H54 (cell line): ENCODE results near the gene TRIP10.
A peak's percentile ranks its signal among the peaks of the same experiment; 100 is the strongest.
"Not testable (repeated sequence)": the region's sequence is repeated elsewhere in the genome, so short reads cannot be mapped to it uniquely, and the experiment has no call there.

Experiments
- DNase-seq: peaks from one replicate; pipeline ENCODE4 v3.0.0; 2011; ENCODE audit warnings: low spot score, mixed read lengths; ENCODE audit not compliant: insufficient read length
- FAIRE-seq: peaks from 3 replicates; lab custom pipeline; 2011; peaks lifted over from hg19 to GRCh38; lab: Jason Lieb, UNC
- POLR2A ChIP-seq: IDR thresholded peaks from 2 replicates; pipeline ENCODE4 v1.6.1; 2011; ENCODE audit warnings: low read depth, mild to moderate bottlenecking, low read length

Gene TRIP10

DNA sequence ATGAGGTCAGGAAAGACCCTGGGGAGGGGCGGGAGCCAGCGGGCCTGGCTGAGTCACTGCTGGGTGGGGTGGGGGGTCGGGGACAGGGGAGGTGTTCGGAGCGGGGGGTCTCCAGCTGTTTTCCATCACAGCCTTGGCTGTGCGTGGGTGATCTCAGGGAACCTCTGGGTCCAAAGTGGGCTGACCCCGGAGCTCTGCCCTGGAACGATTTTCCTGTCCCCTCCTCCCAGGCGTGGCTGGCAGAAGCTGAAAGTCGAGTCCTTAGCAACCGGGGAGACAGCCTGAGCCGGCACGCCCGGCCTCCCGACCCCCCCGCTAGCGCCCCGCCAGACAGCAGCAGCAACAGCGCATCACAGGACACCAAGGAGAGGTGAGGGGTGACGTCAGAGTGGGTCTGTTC lies 10.6 kb downstream of the TRIP10 start:
- FAIRE-seq (no peak), DNase-seq (no peak)
- no peak for TF ChIP-seq POLR2A

DNA sequence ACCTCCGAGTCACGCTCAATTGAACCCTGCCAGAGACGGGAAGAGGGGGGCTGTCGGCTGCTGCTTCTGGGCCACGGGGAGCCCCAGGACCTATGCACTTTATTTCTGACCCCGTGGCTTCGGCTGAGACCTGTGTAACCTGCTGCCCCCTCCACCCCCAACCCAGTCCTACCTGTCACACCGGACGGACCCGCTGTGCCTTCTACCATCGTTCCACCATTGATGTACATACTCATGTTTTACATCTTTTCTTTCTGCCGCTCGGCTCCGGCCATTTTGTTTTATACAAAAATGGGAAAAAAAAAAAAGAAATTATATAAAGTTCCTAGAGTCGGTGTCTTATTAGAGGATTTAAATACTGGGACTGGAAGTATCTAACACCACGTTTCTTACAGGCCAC lies 11.7 kb downstream of the TRIP10 start:
- no peak for FAIRE-seq
- TF ChIP-seq POLR2A: no peak
- DNase-seq: no peak

DNA sequence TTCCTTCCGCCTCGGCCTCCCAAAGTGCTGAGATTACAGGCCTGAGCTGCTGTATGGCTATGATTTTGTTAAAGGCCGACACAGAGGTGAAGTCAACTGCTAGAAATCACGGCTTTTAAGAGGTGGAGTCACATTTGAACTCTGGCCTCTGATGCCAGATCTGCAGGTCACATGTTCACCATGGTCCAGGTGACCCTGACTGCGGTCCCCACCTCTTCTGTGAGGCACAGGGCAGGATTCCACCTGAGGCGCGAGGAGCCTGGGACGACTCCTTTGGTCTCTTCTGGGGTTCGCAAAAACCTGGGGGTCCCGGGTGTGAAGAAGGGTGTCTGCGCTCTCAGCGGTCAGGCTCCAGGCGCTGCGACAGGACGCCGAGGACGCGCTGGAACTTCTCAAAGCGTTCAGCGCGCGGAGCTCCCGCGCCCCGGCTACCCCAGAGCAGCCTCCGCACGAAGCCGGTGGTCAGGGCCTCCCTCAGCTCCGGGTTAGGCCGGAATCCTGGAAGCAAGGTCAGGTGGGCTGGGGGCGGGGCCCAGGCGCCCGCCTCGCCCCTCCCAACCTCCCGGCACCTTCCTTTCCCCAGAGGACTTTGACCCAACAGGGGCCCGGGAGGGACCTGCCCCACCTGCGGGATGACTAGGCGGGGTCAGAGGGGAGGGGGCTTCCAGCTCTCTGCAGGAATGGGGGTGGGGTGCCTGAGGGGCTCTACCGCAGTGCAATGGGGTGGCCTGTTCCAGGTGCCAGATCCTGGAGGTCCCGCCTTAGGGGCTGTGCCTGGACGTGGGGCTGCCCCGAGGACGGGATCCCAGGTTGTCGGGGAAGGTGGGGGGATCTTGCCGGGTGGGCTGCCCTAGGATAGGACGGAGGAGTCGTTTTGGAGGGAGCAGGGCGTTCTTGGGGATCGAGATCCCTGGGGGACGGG lies 13.0 kb downstream of the TRIP10 start:
- FAIRE-seq: no peak

DNA sequence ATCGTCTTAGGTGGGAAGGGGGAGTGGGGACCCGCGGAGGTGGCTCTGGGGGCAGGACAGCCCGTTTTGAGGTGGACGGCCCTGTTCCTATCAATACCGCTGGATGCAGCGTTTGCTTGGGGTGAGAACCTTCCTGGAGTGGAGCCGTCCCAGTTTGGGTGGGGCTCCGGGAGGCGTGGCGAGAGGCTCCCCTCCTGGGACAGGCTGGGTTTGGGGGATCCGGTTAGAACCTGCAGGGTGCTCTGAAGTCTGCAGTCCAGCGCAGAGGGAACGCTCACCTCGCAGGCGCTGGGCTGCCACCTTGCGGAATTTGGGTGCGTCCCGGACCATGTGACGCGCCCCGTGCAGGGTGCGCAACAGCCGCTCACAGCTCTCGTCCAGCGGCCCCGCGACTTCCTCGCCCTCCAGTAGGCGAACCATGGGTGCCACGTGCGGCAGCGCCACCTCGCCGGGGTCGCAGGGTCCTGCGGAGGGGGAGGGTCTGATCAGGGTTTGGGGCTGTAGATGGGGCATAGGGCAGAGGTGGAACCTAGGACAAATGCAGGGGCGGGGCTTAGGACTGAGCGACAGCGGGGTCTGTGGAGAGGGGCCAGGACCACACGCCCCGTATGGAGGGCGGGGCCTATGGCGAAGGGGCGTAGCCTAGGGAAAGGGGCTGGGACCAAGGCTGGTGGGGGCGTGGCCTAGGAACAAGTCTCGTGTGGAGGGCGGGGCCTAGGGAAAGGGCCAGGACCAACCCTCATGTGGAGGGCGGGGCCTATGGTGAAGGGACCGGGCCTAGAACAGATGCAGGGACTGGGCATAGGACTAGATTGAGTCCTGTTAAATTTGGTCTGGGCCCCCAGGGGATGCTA lies 13.9 kb downstream of the TRIP10 start:
- DNase-seq (peak; percentile 70), FAIRE-seq (no peak)
- TF ChIP-seq POLR2A: no peak

More for the DNA sequence above, 13.0 kb downstream of the TRIP10 start:
- TF ChIP-seq POLR2A: no peak
- no peak for DNase-seq

DNA sequence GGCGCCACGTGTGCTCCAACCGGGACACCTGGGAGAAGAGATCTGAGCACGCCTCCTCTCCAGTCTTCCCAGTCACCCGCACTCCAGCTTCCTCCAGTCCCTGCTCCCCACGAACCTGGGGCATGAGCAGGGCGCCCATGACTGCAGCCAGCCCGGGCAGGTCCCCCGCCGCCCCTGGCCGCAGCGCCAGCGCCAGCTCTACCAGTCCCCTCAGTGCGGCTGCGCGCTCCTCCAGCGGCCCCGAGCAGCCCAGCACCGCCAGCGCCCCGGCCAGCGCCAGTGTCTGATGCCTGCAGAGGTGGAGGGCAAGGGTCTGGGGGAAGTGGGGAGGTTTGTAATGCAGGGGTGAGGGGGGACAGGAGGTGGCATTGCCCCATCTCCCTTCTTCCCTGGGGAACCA lies 14.7 kb downstream of the TRIP10 start:
- FAIRE-seq: no peak
- TF ChIP-seq POLR2A: no peak
- DNase-seq: no peak

DNA sequence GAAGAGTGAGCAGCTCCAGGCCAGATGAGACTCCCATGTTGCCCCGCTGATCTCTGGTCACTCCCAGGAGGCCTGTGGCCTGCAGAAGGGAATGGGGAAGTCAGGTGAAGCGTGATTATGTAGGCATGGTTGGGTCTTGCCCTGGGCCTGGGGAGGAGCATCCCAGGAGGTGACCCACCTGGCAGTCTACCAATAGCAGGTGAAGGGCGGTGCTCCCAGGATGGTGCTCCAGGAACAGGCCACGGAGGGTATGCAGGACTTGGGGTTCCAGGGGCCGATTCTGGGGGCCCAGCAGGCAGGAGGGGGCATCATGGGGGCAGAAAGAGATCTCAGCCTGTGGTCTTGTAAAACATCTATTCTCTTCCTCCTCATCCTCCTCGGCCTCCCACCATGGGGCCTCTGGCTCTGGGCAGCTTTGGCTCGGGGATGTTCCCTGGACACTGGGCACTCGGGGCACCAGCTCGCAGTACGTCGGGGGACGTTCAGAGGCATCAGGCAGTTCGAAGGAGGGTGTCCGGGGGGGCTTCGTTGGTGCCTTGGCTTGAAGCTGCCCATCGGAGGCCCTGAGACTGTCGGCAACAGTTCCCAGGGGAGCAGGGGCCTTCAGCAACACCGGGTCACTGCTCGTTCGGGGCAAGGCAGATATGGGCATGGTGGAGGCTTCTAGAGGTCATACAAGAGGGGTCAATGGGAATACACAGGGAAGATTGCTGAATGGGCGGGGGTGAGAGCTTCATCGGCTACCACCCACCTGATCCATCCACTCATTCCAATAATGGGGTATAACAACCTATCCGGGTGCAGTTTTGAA lies 15.4 kb downstream of the TRIP10 start:
- no peak for TF ChIP-seq POLR2A
- DNase-seq (no peak), FAIRE-seq (no peak)

DNA sequence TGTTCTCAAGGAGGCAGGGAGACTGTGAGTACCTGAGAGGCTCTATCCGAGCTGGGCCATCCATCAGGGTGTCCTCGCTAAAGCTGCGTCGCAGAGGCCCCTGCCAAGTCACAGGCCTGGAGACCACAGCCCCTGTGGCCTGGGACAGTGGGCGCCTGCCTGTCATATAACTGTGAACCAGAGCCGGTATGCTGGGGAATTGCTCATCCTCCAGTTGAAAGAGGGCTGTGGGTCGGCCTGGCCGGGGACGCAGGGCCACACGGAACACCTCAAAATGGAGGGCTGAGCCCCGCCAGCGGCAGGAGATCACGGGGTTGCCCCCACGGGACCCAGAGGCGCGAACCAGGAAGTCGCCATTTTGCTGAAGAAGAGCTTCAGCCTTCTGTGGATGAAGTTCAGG lies 21.1 kb downstream of the TRIP10 start:
- no peak for TF ChIP-seq POLR2A
- FAIRE-seq (no peak), DNase-seq (no peak)

DNA sequence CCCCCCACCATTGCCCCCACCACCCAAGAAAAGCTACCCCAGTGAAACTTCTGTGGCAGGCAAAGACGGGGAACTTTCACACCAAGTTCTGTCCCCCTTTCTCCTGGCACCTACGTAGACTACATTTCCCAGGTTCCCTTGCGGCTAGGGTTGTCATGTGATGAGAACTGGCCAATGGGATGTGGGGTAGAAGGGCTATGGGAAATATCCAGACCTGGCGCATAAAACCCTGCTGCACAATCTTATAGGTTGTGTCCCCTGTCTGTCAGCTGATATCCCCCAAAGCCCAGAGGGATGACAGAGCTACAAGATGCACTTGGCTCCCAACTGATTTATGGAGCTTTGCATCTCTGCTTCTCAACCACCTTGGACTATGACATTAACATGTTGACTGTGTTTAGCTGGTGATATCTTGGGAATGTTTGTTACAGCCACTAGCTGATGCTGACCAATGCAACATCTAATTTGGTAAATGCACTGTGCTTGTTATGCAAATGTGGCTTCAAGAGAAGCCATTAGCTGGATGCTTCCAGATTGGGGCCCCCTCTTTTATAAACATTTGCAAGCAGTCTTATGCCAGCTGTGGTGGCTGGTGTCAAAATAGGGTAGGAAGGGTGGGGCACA lies 21.7 kb downstream of the TRIP10 start:
- FAIRE-seq (no peak), DNase-seq (peak; percentile 53)
- no peak for TF ChIP-seq POLR2A

DNA sequence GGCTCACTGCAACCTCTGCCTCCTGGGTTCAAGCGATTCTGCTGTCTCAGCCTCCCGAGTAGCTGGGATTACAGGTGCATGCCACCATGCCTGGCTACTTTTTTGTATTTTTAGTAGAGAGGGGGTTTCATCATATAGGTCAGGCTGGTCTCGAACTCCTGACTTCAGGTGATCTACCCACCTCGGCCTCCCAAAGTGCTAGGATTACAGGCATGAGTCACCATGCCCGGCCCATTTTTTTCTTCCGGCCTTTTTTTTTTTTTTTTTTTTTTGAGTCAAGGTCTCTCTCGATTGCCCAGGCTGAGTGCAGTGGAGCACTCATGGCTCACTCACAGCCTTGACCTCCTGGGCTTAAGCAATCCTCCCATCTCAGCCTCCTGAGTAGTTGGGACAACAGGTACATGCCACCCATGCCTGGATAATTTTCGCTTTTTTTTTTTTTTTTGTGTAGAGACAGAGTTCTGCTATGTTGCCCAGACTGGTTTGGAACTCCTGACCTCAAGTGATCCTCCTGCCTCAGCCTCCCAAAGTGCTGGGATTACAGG lies 22.8 kb downstream of the TRIP10 start:
- not testable (repeated sequence) for FAIRE-seq, DNase-seq

DNA sequence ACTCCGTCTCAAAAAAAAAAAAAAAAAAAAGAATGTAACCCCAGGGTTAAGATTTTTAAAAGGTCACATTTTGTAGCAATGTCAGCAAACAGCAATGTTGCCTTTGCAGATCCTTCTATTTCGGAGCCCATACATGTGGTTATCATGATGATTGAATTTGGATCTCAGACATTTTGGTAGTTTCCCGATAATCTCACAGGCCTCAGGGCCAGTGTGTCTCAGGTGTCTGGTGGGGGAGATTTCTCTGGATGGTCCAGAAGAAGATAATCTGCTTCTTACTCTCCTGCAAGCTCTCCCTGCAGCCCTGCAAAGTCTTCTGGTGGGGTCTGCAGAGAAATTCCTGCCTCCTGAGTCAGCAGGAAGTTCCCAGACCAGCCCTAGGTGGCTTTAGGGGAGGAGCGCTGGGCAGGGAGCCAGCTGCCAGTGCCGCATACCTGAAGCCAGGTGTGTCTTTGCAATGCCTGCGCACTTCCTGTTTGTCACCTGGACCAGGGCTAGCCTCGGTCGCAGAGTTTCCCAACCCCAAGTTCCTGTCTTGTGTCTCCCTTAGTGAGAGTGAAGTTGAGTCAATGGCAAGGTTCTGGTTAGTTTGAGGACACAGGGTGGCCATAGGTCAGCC lies 26.4 kb downstream of the TRIP10 start:
- no peak for FAIRE-seq
- DNase-seq: no peak

DNA sequence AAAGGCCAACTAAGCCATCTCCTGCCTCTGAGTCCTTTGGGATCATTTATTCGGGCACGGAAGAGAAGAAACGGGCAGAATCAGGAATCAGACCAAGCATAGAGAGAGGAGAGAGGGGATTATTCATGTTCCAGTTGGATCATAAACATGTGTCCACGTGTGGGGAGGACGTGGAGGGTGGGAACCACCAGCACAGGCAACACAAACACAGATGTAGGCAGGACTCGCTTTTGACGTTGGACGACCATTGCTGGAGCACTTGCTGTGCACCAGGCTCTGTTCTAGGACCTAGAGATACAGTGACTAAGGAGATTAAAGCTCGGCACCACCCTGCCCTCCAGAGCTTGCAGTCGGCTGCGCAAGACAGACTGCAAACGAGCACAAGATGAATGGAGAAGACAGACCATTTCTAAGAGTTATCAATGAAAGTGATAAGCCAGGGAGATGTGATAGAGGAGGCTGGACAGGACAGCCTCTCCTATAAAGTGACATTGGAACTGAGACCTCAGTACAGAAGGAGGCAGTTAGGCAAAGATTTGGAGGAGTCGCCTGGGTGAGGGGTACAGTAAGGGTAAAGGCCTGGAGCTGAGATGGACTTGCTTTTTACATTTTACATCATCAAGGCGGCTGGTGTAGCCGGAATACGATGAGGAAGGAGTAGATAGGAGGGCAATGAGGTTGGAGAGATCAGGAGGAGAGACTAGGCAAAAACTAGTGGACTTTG lies 27.0 kb downstream of the TRIP10 start:
- no peak for TF ChIP-seq POLR2A
- FAIRE-seq (no peak), DNase-seq (no peak)

More for the DNA sequence above, 26.4 kb downstream of the TRIP10 start:
- TF ChIP-seq POLR2A: no peak

DNA sequence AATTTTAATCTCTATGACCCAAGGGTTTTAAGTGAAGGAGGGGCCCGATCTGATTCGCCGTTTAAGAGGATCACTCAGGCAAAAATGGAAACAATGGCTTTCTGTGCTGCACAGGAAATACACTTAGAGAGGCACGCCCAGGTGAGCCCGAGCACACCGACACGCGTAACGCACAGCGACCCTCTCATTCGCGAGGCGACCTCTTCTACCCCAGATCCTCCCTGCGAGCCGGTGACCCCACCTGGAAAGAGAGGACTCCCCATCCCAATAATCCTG lies 27.5 kb downstream of the TRIP10 start:
- DNase-seq (no peak), FAIRE-seq (no peak)
- TF ChIP-seq POLR2A: no peak; the same call in 1 of the 2 replicates
